IMR-90 (cell line): ENCODE results near the gene BANP. TPM values are rescaled to one million over a fixed set of nuclear protein-coding genes. Genes with fewer than 3 reads are reported as not detected.

Experiments
- ATAC-seq: fragments of 200-7000 bp; cut with Tn5 transposase; 2 replicates; pipeline ENCODE4 v1.9.1; 2020; ENCODE audit warnings: low read depth, mild to moderate bottlenecking, moderate library complexity
- BruUV-seq: library from RNA; stranded (reverse); fragments of 400-500 nt; replicated peaks from 2 replicates; lab custom pipeline; 2021; lab: Mats Ljungman, UMichigan
- CTCF ChIA-PET: fragments of 300-600 bp; formaldehyde crosslinking; extraction: SDS; loops from one replicate; lab custom pipeline; 2021; ENCODE audit warnings: antibody characterized with exemption; lab: Yijun Ruan, JAX
- POLR2A ChIA-PET: fragments of 300-600 bp; sonication (Branson Sonifier 250); formaldehyde crosslinking; loops from one replicate; lab custom pipeline; 2022; ENCODE audit warnings: antibody characterized with exemption; ENCODE audit not compliant: unreplicated experiment; lab: Charles Lee
- DNase-seq: peaks from one replicate; pipeline ENCODE4 v3.0.0; 2013
- H2AFZ ChIP-seq: replicated peaks from 2 replicates; pipeline ENCODE3; 2013; ENCODE audit warnings: low read length, mild to moderate bottlenecking; ENCODE audit not compliant: poor library complexity
- H2AK5ac ChIP-seq: 2 replicates; pipeline ENCODE4 v1.6.1; 2013; ENCODE audit warnings: low read depth, low read length, inconsistent platforms
- H2AK9ac ChIP-seq: replicated peaks from 2 replicates; pipeline ENCODE3; 2013; ENCODE audit warnings: mild to moderate bottlenecking, low read depth, low read length, moderate library complexity; ENCODE audit not compliant: poor library complexity
- H2BK120ac ChIP-seq: 2 replicates; pipeline ENCODE4 v1.6.1; 2013; ENCODE audit warnings: low read depth, low read length, inconsistent platforms
- H2BK15ac ChIP-seq: 3 replicates; pipeline ENCODE4 v1.6.1; 2013; ENCODE audit warnings: low read depth, low read length, inconsistent platforms
- H2BK20ac ChIP-seq: 2 replicates; pipeline ENCODE4 v1.6.1; 2013; ENCODE audit warnings: low read depth, mild to moderate bottlenecking, inconsistent platforms, low read length, moderate library complexity
- H2BK5ac ChIP-seq: 2 replicates; pipeline ENCODE4 v1.6.1; 2013; ENCODE audit warnings: mild to moderate bottlenecking, low read depth, low read length, inconsistent platforms; ENCODE audit not compliant: poor library complexity, severe bottlenecking
- H3K14ac ChIP-seq: replicated peaks from 2 replicates; pipeline ENCODE4 v1.6.1; 2013; ENCODE audit warnings: low read depth, low read length, inconsistent platforms
- H3K18ac ChIP-seq: 2 replicates; pipeline ENCODE4 v1.6.1; 2013; ENCODE audit warnings: low read depth, low read length, control low read depth
- H3K23ac ChIP-seq: 2 replicates; pipeline ENCODE4 v1.6.1; 2013; ENCODE audit warnings: low read depth, low read length, inconsistent platforms
- H3K27ac ChIP-seq: 2 replicates; pipeline ENCODE4 v1.5.1; 2013; ENCODE audit warnings: mild to moderate bottlenecking, control low read depth, low read length; ENCODE audit not compliant: insufficient read depth
- H3K27me3 ChIP-seq: 2 replicates; pipeline ENCODE4 v1.6.1; 2013; ENCODE audit warnings: low read length; ENCODE audit not compliant: control insufficient read depth, insufficient read depth
- H3K36me3 ChIP-seq: 2 replicates; pipeline ENCODE4 v1.6.1; 2013; ENCODE audit warnings: low read length, mixed read lengths; ENCODE audit not compliant: control insufficient read depth, insufficient read depth
- H3K4ac ChIP-seq: 2 replicates; pipeline ENCODE4 v1.6.1; 2013; ENCODE audit warnings: low read depth, low read length, inconsistent platforms
- H3K4me1 ChIP-seq: 2 replicates; pipeline ENCODE4 v1.6.1; 2013; ENCODE audit warnings: low read length, mixed read lengths; ENCODE audit not compliant: control insufficient read depth, insufficient read depth
- H3K4me2 ChIP-seq: 2 replicates; pipeline ENCODE4 v1.6.1; 2013; ENCODE audit warnings: low read depth, mild to moderate bottlenecking, control low read depth, low read length, moderate library complexity
- H3K4me3 ChIP-seq: 2 replicates; pipeline ENCODE4 v1.5.1; 2013; ENCODE audit warnings: low read depth, mild to moderate bottlenecking, control low read depth, low read length, moderate library complexity; ENCODE audit not compliant: insufficient read depth
- H3K56ac ChIP-seq: 2 replicates; pipeline ENCODE4 v1.6.1; 2013; ENCODE audit warnings: low read length, inconsistent platforms; ENCODE audit not compliant: insufficient read depth; ENCODE audit errors: extremely low read depth
- H3K79me1 ChIP-seq, 2 experiments: 2 replicates each; pipeline ENCODE4 v1.6.1; 2013; ENCODE audit warnings: low read length in 2 of 2, inconsistent platforms in 1 of 2, low read depth in 1 of 2
- H3K9ac ChIP-seq: 2 replicates; pipeline ENCODE4 v1.6.1; 2013; ENCODE audit warnings: low read depth, low read length, control low read depth
- H3K9me1 ChIP-seq: 2 replicates; pipeline ENCODE4 v1.6.1; 2013; ENCODE audit warnings: low read length, inconsistent platforms; ENCODE audit not compliant: insufficient read depth
- H3K9me3 ChIP-seq: 2 replicates; pipeline ENCODE4 v1.6.1; 2013; ENCODE audit warnings: low read length; ENCODE audit not compliant: control insufficient read depth, insufficient read depth
- H4K20me1 ChIP-seq: 2 replicates; pipeline ENCODE4 v1.6.1; 2013; ENCODE audit warnings: low read length, inconsistent platforms; ENCODE audit not compliant: insufficient read depth
- H4K5ac ChIP-seq: 2 replicates; pipeline ENCODE4 v1.6.1; 2013; ENCODE audit warnings: mild to moderate bottlenecking, low read depth, low read length, control low read depth
- H4K8ac ChIP-seq, 2 experiments: 2 replicates each; pipeline ENCODE4 v1.6.1; 2013; ENCODE audit warnings: low read depth in 2 of 2, low read length in 2 of 2, control low read depth in 1 of 2, inconsistent platforms in 1 of 2
- H4K91ac ChIP-seq: 2 replicates; pipeline ENCODE4 v1.6.1; 2013; ENCODE audit warnings: low read depth, low read length, inconsistent platforms; ENCODE audit not compliant: insufficient read depth
- CEBPB ChIP-seq: IDR thresholded peaks from 2 replicates; pipeline ENCODE4 v1.6.1; 2012; ENCODE audit warnings: low read depth, low read length, improper control_type of control experiment
- CTCF ChIP-seq: conservative IDR thresholded peaks from 2 replicates; pipeline ENCODE4 v1.5.1; 2012; ENCODE audit warnings: mild to moderate bottlenecking, low read depth, low read length, improper control_type of control experiment
- MXI1 ChIP-seq: IDR thresholded peaks from 2 replicates; pipeline ENCODE4 v1.6.1; 2012; ENCODE audit warnings: low read depth, mild to moderate bottlenecking, low read length, moderate library complexity, borderline replicate concordance
- WGBS, 2 experiments: methylation state at CpG; one replicate each; pipeline versions ENCODE4 v1.1.5 to v1.1.7; 2013; ENCODE audit warnings: missing lambda C conversion rate in 2 of 2; ENCODE audit not compliant: insufficient read length in 1 of 2; ENCODE audit errors: extremely low coverage in 2 of 2; 5-methylcytosine and 5-hydroxymethylcytosine counted together
- dilution Hi-C: fragments of 300-500 bp; cut with HindIII; formaldehyde crosslinking; loops from one replicate; pipeline ENCODE4 v1.14.3; 2018; ENCODE audit warnings: low sequenced_read_pairs; ENCODE audit not compliant: unreplicated experiment
- in situ Hi-C: fragments of 300-500 bp; cut with MboI; formaldehyde crosslinking; loops from 3 replicates; pipeline ENCODE4 v1.14.3; 2019; ENCODE audit warnings: low sequenced_read_pairs, inconsistent platforms, mixed read lengths
- intact Hi-C: fragments of 100-400 bp; cut with micrococcal nuclease; formaldehyde crosslinking; loops from 2 replicates; pipeline ENCODE4 v1.10.0; 2022
- polyA plus RNA-seq, 3 experiments: library from polyadenylated mRNA; depleted of rRNA; stranded (reverse); fragments of >200 nt; gene quantifications; 2 replicates each; pipeline ENCODE4 v1.2.3, GENCODE V29; 2012; ENCODE audit warnings: low replicate concordance in 1 of 3
- total RNA-seq: library from RNA; depleted of rRNA; stranded (reverse); fragments of >200 nt; gene quantifications from 2 replicates; pipeline ENCODE4 v1.2.3, GENCODE V29; 2012

Gene BANP
- total and polyA plus RNA-seq, 2 of the 4 experiments (the other 2 are of a cell fraction), result 17.4 to 17.9 TPM

- H3K4me2 ChIP-seq, result no peak overlapping the region
- H3K4me1 ChIP-seq, result peaks cover 18% of the 10 kb centered on the region
- H2AK5ac ChIP-seq, result no peak overlapping the region
- H3K9me3 ChIP-seq, result no peaks in the 10 kb centered on the region
- no peak for DNase-seq
- no peak for ATAC-seq
- no peak overlapping the region for H3K14ac ChIP-seq
- peaks cover 0 to 28% of the 10 kb centered on the region in 2 experiments; a peak in 2 of 4 replicates for H3K79me1 ChIP-seq
- no peaks in the 10 kb centered on the region for H3K27me3 ChIP-seq
- no peak for TF ChIP-seq MXI1
- no peak for TF ChIP-seq CTCF
- no peak for TF ChIP-seq CEBPB
- no peak overlapping the region for H4K91ac ChIP-seq
- no peak overlapping the region for H2AK9ac ChIP-seq
- intact Hi-C loops, result no loop called here
- no peak overlapping the region for H3K27ac ChIP-seq
- H2BK15ac ChIP-seq, result no peak overlapping the region
- H4K5ac ChIP-seq, result no peak overlapping the region
- H2BK120ac ChIP-seq, result no peak overlapping the region
- dilution Hi-C loops, result no loop called here
- no peaks in the 10 kb centered on the region for H4K20me1 ChIP-seq
- 88% methylated on average over 7 of the region's 12 CpGs; no CpG with 5 or more reads in 1 of the 2 experiments for WGBS, 2 experiments
- no peak overlapping the region for H2BK20ac ChIP-seq
- H3K18ac ChIP-seq, result no peak overlapping the region
- POLR2A ChIA-PET, result no interaction called here
- CTCF ChIA-PET, result no interaction called here
- no peak overlapping the region for H2AFZ ChIP-seq
- in situ Hi-C loops, result no loop called here
- H2BK5ac ChIP-seq, result no peak overlapping the region
- no peak overlapping the region for H3K9ac ChIP-seq
- H3K4me3 ChIP-seq, result no peak overlapping the region
- no peak overlapping the region for H3K23ac ChIP-seq
- H4K8ac ChIP-seq, result no peak overlapping the region
- H3K56ac ChIP-seq, result no peak overlapping the region
- peaks cover 5% of the 10 kb centered on the region; the same call in 1 of the 2 replicates for H3K36me3 ChIP-seq
- no peak overlapping the region for H3K4ac ChIP-seq
- H3K9me1 ChIP-seq, result peaks cover 17% of the 10 kb centered on the region
- no TSS peak for BruUV-seq
Measured at GRCh38 chr16:88058817-88059216, 107.6 kb downstream of the BANP start.
